ENCODE measurements around the gene ANTXR2.

ANTXR2 gene

GRCh38 chr4:79872738-79873137 is 200.3 kb downstream of the ANTXR2 start:
- no peak for DNase-seq (ENCODE audit: low read depth in 4 of 4, low spot score in 1 of 4)

- no peak for DNase-seq (ENCODE audit: low read depth in 4 of 4, low spot score in 1 of 4)
These were observed 201.1 kb downstream of the ANTXR2 start for GRCh38 chr4:79871961-79872360.

DNA sequence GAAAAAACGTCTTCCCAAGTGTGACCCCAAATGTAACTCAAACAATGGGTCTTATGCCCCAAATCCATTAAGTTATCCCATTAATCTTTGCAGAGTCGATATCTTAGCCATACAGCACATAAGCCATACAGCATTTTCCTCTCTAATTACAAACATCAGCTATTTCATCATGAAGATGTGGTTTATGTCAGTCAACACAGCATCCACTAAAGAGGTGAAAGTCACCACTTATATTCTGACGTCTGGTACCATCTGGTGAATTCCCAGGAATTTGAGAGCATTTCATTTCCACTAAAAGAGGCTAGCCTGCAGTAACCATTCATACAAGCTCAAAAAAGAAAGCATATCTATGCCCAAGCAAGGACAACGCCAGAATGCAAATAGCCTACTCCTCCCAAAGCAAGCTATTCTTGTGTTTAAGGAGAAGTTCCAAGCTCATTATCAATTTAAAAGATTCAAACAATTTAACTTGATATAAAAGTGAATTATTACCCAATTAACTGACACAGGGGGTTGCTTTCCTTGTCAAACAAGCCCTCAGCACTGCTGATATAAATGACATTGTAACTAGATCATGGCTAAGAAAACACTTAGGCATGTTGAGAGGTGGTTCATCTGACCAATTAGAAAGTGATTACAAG is 203.3 kb downstream of the ANTXR2 start:
- DNase-seq (ENCODE audit: low read depth in 4 of 4, low spot score in 1 of 4) = no peak

DNA sequence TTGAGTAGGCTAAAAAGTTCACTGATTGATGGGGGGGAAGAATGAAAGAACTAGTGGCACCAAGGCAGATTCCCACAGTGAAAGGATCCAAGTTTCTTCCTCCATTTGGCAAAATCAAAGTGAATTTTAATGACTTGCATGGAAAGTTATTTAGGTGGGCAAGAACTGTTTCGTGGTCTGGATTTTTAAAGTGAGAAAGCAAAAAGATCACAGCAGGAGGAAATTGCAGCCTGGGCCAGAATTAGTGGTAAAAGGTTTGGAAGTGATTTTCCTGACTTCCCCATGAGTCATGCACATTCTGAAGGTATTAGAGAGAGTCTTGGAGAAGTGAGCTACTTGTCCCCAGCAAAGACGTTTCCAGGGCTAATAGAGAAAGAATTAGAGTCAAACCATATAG is 207.8 kb downstream of the ANTXR2 start:
- no peak for DNase-seq (ENCODE audit: low read depth in 4 of 4, low spot score in 1 of 4)

GRCh38 chr4:79864500-79865200 is 208.4 kb downstream of the ANTXR2 start:
- no peak for DNase-seq (ENCODE audit: low read depth in 4 of 4, low spot score in 1 of 4)

DNA sequence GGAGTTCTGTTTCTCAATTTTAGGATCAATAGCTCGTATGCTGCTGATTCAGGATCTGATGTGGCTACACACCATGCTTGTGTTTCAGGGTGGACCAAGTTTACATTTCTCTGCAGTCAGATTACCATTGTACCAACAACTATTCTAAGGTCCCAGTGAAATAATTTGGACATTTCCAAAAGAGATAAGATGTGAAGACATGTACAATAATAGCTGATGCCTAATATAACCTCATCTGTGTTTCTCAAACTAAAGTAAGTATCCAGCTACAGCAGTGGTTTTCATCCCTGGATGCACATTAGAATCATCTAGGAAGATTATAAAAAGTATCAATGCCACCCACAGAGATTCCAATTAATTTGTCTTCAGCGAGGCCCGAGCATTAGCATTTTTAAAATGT is 209.7 kb downstream of the ANTXR2 start:
- DNase-seq (ENCODE audit: low read depth in 4 of 4, low spot score in 1 of 4) = no peak

DNA sequence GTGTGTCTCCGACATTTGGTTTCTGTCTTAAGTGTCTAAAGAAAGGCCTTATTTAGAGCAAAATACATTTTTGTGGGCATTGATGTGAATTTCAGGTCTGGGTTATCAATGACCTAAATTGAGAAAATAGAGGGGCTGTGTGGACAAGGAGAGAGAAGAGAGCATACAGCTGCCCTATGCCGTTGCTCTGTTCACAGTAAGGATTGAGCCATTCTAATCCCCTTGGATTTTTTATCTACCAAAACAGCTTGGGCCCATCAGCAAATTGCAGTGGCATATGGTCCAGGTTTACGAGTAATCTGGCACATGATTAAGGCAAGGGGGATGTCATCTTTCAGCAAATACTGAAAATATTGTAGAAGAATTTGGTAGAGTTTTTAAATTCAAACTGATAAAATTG is 210.2 kb downstream of the ANTXR2 start:
- DNase-seq (ENCODE audit: low read depth in 4 of 4, low spot score in 1 of 4) = no peak

GRCh38 chr4:79857811-79858210 is 215.2 kb downstream of the ANTXR2 start:
- no peak for DNase-seq (ENCODE audit: low read depth in 4 of 4, low spot score in 1 of 4)

GRCh38 chr4:79856196-79856595 is 216.8 kb downstream of the ANTXR2 start:
- no peak for DNase-seq (ENCODE audit: low read depth in 4 of 4, low spot score in 1 of 4)

GRCh38 chr4:79854856-79855502 is 218.1 kb downstream of the ANTXR2 start:
- DNase-seq (ENCODE audit: low read depth in 4 of 4, low spot score in 1 of 4) = no peak

GRCh38 chr4:79852305-79852730 is 220.7 kb downstream of the ANTXR2 start:
- no peak for DNase-seq (ENCODE audit: low read depth in 4 of 4, low spot score in 1 of 4)

DNA sequence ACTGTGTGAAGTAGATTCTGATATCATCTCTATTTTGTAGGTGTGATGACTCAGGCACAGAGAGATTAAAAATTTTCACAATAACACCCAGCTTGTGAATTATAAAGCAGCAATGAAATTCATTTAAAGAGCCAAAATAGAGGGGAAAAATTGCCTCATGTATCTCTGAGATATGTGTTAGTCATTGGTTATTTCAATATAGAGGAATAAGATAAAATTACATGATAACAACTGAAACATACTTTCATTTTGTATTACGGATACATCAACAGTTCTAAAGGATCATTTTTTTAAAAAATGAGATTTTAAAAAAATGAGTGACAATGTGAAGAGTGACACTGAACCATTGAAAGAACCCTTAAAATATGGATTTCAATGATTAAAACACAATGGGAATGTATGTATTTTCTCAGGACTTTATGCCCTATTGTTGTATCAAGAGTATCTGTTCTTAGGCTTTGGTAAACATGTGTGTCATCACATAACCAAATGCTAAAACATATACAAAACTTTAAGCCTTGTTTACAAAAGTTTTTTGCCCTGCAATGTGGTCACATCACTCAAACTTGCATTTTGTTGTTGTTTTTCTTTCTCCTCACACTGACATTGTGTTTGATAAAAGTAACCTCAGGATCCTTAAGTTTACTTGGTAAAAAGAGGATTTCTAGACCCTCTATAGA is 221.3 kb downstream of the ANTXR2 start:
- no peak for DNase-seq (ENCODE audit: low read depth in 4 of 4, low spot score in 1 of 4)
